SK-N-SH treated with all-trans-retinoic acid at 6 μM for 48 hours (cell line): Measurements from ENCODE around the gene DAGLB.

ENCODE experiments used
- ATAC-seq: fragments of 200-7000 bp; cut with Tn5 transposase; 3 replicates; pipeline ENCODE4 v1.9.1; 2020; ENCODE audit warnings: mild to moderate bottlenecking, moderate library complexity
- ARNTL ChIP-seq: fragments of 450-650 bp; formaldehyde crosslinking; IDR thresholded peaks from 2 replicates; pipeline ENCODE4 v1.5.0; 2020; ENCODE audit warnings: low read depth, mild to moderate bottlenecking, moderate library complexity, borderline replicate concordance
- CSDC2 ChIP-seq: fragments of 250-450 bp; sonication (Bioruptor Pico); IDR thresholded peaks from 2 replicates; pipeline ENCODE4 v1.5.0; 2020; ENCODE audit warnings: mild to moderate bottlenecking, moderate library complexity
- ESRRG ChIP-seq: fragments of 250-450 bp; sonication (Bioruptor Pico); IDR thresholded peaks from 2 replicates; pipeline ENCODE4 v1.6.1; 2021; ENCODE audit warnings: mild to moderate bottlenecking
- GLIS3 ChIP-seq: fragments of 250-450 bp; sonication (Bioruptor Pico); IDR thresholded peaks from 2 replicates; pipeline ENCODE4 v1.5.0; 2020; ENCODE audit warnings: mild to moderate bottlenecking, moderate library complexity
- POU6F1 ChIP-seq: fragments of 250-450 bp; sonication (Bioruptor Pico); IDR thresholded peaks from 2 replicates; pipeline ENCODE4 v1.8.0; 2021; ENCODE audit warnings: low read depth, mild to moderate bottlenecking, moderate library complexity, borderline replicate concordance
- PPARA ChIP-seq: fragments of 250-450 bp; sonication (Bioruptor Pico); IDR thresholded peaks from 2 replicates; pipeline ENCODE4 v1.5.0; 2020; ENCODE audit warnings: mild to moderate bottlenecking, borderline replicate concordance
- RARB ChIP-seq: fragments of 250-450 bp; sonication (Bioruptor Pico); IDR thresholded peaks from 2 replicates; pipeline ENCODE4 v1.8.0; 2021; ENCODE audit warnings: mild to moderate bottlenecking, moderate library complexity
- SNAI2 ChIP-seq: fragments of 250-450 bp; sonication (Bioruptor Pico); IDR thresholded peaks from 2 replicates; pipeline ENCODE4 v1.5.0; 2020; ENCODE audit warnings: mild to moderate bottlenecking, moderate library complexity
- TCF4 ChIP-seq: fragments of 250-450 bp; sonication (Bioruptor Pico); IDR thresholded peaks from 2 replicates; pipeline ENCODE4 v1.8.0; 2021; ENCODE audit warnings: mild to moderate bottlenecking, moderate library complexity, borderline replicate concordance
- TSHZ2 ChIP-seq: fragments of 250-450 bp; sonication (Bioruptor Pico); IDR thresholded peaks from 2 replicates; pipeline ENCODE4 v1.5.0; 2020; ENCODE audit warnings: mild to moderate bottlenecking, moderate library complexity
- ZC3H10 ChIP-seq: fragments of 250-450 bp; sonication (Bioruptor Pico); IDR thresholded peaks from 2 replicates; pipeline ENCODE4 v1.5.1; 2021; ENCODE audit warnings: mild to moderate bottlenecking, moderate library complexity
- ZFP3 ChIP-seq: fragments of 250-450 bp; sonication (Bioruptor Pico); IDR thresholded peaks from 2 replicates; pipeline ENCODE4 v1.5.0; 2020; ENCODE audit warnings: mild to moderate bottlenecking, moderate library complexity
- ZFP30 ChIP-seq: fragments of 450-650 bp; formaldehyde crosslinking; IDR thresholded peaks from 2 replicates; pipeline ENCODE4 v1.5.0; 2022; ENCODE audit warnings: mild to moderate bottlenecking, moderate library complexity
- ZNF565 ChIP-seq: fragments of 450-650 bp; formaldehyde crosslinking; conservative IDR thresholded peaks from 2 replicates; pipeline ENCODE4 v1.5.0; 2020; ENCODE audit warnings: low read depth, mild to moderate bottlenecking, moderate library complexity
- ZNF70 ChIP-seq: fragments of 450-650 bp; formaldehyde crosslinking; IDR thresholded peaks from 2 replicates; pipeline ENCODE4 v1.5.0; 2020; ENCODE audit warnings: mild to moderate bottlenecking, moderate library complexity
- ZNF8 ChIP-seq: fragments of 450-650 bp; formaldehyde crosslinking; IDR thresholded peaks from 2 replicates; pipeline ENCODE4 v1.5.0; 2020; ENCODE audit warnings: mild to moderate bottlenecking, moderate library complexity
- TF ChIP-seq, protein P1 (sequence below): fragments of 250-450 bp; sonication (Bioruptor Pico); IDR thresholded peaks from 2 replicates; pipeline ENCODE4 v1.5.1; 2021; ENCODE audit warnings: mild to moderate bottlenecking, moderate library complexity
- TF ChIP-seq, protein P2 (sequence below): fragments of 250-450 bp; sonication (Bioruptor Pico); IDR thresholded peaks from 2 replicates; pipeline ENCODE4 v1.5.1; 2020; ENCODE audit warnings: low read depth, mild to moderate bottlenecking, moderate library complexity
- TF ChIP-seq, protein P3 (sequence below): fragments of 250-450 bp; sonication (Bioruptor Pico); IDR thresholded peaks from 2 replicates; pipeline ENCODE4 v1.8.0; 2020; ENCODE audit warnings: mild to moderate bottlenecking, moderate library complexity, borderline replicate concordance

Gene DAGLB

GRCh38 chr7:6430974-6431373 is 16.8 kb downstream of the DAGLB start:
- no peak for ATAC-seq
- TF ChIP-seq, protein P1, sequence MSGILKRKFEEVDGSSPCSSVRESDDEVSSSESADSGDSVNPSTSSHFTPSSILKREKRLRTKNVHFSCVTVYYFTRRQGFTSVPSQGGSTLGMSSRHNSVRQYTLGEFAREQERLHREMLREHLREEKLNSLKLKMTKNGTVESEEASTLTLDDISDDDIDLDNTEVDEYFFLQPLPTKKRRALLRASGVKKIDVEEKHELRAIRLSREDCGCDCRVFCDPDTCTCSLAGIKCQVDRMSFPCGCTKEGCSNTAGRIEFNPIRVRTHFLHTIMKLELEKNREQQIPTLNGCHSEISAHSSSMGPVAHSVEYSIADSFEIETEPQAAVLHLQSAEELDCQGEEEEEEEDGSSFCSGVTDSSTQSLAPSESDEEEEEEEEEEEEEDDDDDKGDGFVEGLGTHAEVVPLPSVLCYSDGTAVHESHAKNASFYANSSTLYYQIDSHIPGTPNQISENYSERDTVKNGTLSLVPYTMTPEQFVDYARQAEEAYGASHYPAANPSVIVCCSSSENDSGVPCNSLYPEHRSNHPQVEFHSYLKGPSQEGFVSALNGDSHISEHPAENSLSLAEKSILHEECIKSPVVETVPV = no peak
- TF ChIP-seq GLIS3 (CRISPR knock-in tag) (no peak), ZNF8 (CRISPR knock-in tag) (no peak), ZNF565 (CRISPR knock-in tag) (no peak), ZC3H10 (CRISPR knock-in tag) (no peak), RARB (CRISPR knock-in tag) (no peak), CSDC2 (no peak), SNAI2 (no peak), POU6F1 (CRISPR knock-in tag) (no peak), ESRRG (CRISPR knock-in tag) (no peak), ZFP3 (CRISPR knock-in tag) (no peak), ZNF70 (CRISPR knock-in tag) (no peak), ZFP30 (CRISPR knock-in tag) (no peak)

DNA sequence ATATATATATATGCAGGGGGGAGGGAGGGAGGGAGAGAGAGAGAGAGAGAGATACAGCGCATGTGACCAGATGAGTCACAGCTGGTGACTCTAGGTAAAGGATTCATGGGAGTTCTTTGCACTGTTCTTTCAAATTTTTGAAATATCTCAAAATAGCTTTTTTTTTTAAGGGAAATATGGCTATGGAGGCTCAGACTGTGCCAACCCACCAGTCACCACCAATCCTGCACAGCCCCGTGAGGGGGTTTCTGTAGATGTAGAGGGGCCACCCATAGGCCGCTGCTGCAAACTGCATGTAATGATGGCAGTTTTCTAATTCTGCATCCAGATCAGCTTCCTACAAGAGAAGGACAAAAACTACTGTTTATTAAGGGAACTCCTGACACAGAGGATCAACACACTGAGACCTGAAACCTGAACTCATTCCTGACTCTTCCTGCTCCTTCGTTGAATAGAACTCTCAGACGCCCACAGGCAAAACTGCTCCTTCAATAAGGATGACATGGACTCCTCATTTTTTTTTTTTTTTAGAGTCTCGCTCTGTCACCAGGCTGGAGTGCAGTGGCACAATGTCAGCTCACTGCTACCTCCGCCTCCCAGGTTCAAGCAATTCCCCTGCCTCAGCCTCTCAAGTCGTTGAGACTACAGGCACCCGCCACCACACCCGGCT is 17.3 kb downstream of the DAGLB start:
- peak; percentile 89 for ATAC-seq
- TF ChIP-seq ZNF70 (CRISPR knock-in tag) = no peak
- TF ChIP-seq, protein P2, sequence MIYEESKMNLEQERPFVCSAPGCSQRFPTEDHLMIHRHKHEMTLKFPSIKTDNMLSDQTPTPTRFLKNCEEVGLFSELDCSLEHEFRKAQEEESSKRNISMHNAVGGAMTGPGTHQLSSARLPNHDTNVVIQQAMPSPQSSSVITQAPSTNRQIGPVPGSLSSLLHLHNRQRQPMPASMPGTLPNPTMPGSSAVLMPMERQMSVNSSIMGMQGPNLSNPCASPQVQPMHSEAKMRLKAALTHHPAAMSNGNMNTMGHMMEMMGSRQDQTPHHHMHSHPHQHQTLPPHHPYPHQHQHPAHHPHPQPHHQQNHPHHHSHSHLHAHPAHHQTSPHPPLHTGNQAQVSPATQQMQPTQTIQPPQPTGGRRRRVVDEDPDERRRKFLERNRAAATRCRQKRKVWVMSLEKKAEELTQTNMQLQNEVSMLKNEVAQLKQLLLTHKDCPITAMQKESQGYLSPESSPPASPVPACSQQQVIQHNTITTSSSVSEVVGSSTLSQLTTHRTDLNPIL (CRISPR knock-in tag) = no peak
- no peak for TF ChIP-seq ARNTL (CRISPR knock-in tag)
- TF ChIP-seq, protein P1 = no peak
- no peak for TF ChIP-seq TCF4 (CRISPR knock-in tag)
- TF ChIP-seq, protein P3, sequence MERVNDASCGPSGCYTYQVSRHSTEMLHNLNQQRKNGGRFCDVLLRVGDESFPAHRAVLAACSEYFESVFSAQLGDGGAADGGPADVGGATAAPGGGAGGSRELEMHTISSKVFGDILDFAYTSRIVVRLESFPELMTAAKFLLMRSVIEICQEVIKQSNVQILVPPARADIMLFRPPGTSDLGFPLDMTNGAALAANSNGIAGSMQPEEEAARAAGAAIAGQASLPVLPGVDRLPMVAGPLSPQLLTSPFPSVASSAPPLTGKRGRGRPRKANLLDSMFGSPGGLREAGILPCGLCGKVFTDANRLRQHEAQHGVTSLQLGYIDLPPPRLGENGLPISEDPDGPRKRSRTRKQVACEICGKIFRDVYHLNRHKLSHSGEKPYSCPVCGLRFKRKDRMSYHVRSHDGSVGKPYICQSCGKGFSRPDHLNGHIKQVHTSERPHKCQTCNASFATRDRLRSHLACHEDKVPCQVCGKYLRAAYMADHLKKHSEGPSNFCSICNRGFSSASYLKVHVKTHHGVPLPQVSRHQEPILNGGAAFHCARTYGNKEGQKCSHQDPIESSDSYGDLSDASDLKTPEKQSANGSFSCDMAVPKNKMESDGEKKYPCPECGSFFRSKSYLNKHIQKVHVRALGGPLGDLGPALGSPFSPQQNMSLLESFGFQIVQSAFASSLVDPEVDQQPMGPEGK (CRISPR knock-in tag) = no peak
- no peak for TF ChIP-seq ZNF8 (CRISPR knock-in tag)
- TF ChIP-seq TSHZ2 (CRISPR knock-in tag) = no peak
- no peak for TF ChIP-seq ZC3H10 (CRISPR knock-in tag)
- TF ChIP-seq PPARA (CRISPR knock-in tag) = no peak
- TF ChIP-seq SNAI2 = no peak
- no peak for TF ChIP-seq ESRRG (CRISPR knock-in tag)
- TF ChIP-seq GLIS3 (CRISPR knock-in tag) = no peak
- TF ChIP-seq RARB (CRISPR knock-in tag) = no peak
- TF ChIP-seq ZFP30 (CRISPR knock-in tag) = no peak
- TF ChIP-seq ZFP3 (CRISPR knock-in tag) = no peak
- TF ChIP-seq, all 23 proteins: peak for 0
